Muscle layer of colon (tissue), 2 donors: ENCODE data around the gene DTNB.

ENCODE experiments used
- H3K27ac ChIP-seq: one replicate; pipeline ENCODE4 v1.7.0; 2013; ENCODE audit warnings: low read depth, mild to moderate bottlenecking, low read length, moderate library complexity
- H3K27me3 ChIP-seq, 2 donors: one replicate each; pipeline ENCODE4 v1.7.0; 2013; ENCODE audit warnings: low read length in 2 of 2, mild to moderate bottlenecking in 2 of 2; ENCODE audit not compliant: insufficient read depth in 2 of 2, control insufficient read depth in 1 of 2
- H3K36me3 ChIP-seq: one replicate; pipeline ENCODE4 v1.7.0; 2013; ENCODE audit warnings: mild to moderate bottlenecking, low read length; ENCODE audit not compliant: insufficient read depth
- H3K4me1 ChIP-seq: one replicate; pipeline ENCODE4 v1.7.0; 2013; ENCODE audit warnings: mild to moderate bottlenecking, low read length; ENCODE audit not compliant: insufficient read depth
- H3K4me3 ChIP-seq, 2 donors: one replicate each; pipeline ENCODE4 v1.7.0; 2013; ENCODE audit warnings: low read length in 2 of 2, low read depth in 1 of 2, mild to moderate bottlenecking in 1 of 2, moderate library complexity in 1 of 2
- H3K9ac ChIP-seq: one replicate; pipeline ENCODE4 v1.7.0; 2013; ENCODE audit warnings: low read length
- H3K9me3 ChIP-seq: one replicate; pipeline ENCODE4 v1.7.0; 2013; ENCODE audit warnings: mild to moderate bottlenecking, low read length
- donor health status: abdominal sarcoma.
- donor health status: Adenocarcinoma of cecum.

The DTNB gene

DNA sequence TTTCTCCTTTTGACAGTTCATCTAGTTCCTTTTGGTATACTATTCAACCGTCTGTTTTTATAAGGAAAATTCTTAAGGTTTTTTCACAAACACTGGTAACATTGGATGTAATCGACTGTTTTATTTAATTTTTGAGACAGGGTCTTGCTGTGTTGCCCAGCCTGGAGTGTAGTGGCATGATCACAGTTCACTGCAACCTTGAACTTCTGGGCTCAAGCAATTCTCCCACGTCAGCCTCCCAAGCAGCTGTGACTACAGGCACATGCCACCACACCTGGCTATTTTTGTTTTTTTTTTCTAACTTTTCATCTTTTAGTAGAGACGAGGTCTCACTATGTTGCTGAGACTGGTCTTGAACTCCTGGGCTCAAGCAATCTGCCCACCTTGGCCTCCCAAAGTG is 227.3 kb downstream of the DTNB start:
- Histone ChIP-seq H3K9ac (no peak overlapping the region), H3K4me1 (peaks cover 9% of the 10 kb centered on the region), H3K36me3 (no peaks in the 10 kb centered on the region), H3K9me3 (no peaks in the 10 kb centered on the region), H3K4me3 (no peak overlapping the region), H3K27me3 (no peaks in the 10 kb centered on the region), H3K27ac (no peak overlapping the region)

- no peak overlapping the region for H3K27ac ChIP-seq
These were observed 227.9 kb downstream of the DTNB start for GRCh38 chr2:25445464-25445863.

DNA sequence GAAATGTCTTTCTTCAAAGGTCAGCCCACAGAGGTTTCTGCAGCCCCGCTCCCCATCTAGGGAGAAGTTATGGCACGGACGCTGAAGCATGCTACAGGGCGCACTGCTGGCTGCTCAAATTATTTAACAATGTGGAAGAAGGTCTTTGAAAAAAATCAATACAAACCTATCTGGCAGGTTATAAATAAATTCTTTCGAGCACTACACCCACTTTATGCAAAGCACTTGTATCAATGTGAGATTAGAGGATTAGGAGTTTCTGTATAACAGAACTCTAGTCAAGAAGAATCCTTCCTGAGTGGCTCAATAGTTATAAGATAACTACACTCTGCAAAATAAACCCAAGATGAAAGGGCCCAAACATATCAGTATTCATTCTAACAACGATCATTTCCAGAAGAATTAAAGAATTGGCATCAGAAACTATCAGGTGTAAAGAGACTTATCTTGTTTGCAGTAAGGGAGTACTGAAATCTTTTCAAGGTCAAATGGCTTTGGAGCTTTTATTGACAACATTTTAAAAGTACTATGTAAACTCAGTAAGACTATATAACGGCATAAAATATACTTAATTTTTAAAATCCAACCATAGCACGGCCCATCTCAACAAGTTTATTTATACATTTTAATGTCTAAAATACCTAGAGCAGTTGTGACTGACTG is 228.6 kb downstream of the DTNB start:
- no peak overlapping the region for H3K9ac ChIP-seq
- H3K36me3 ChIP-seq, result no peaks in the 10 kb centered on the region
- no peak overlapping the region for H3K27ac ChIP-seq
- no peaks in the 10 kb centered on the region for H3K27me3 ChIP-seq
- H3K9me3 ChIP-seq, result no peaks in the 10 kb centered on the region
- H3K4me3 ChIP-seq, result no peak overlapping the region
- H3K4me1 ChIP-seq, result peaks cover 5% of the 10 kb centered on the region

More at GRCh38 chr2:25445464-25445863, 227.9 kb downstream of the DTNB start:
- Histone ChIP-seq H3K9me3 (no peaks in the 10 kb centered on the region), H3K27me3 (no peaks in the 10 kb centered on the region), H3K36me3 (no peaks in the 10 kb centered on the region), H3K9ac (no peak overlapping the region), H3K4me3 (no peak overlapping the region), H3K4me1 (peaks cover 5% of the 10 kb centered on the region)

DNA sequence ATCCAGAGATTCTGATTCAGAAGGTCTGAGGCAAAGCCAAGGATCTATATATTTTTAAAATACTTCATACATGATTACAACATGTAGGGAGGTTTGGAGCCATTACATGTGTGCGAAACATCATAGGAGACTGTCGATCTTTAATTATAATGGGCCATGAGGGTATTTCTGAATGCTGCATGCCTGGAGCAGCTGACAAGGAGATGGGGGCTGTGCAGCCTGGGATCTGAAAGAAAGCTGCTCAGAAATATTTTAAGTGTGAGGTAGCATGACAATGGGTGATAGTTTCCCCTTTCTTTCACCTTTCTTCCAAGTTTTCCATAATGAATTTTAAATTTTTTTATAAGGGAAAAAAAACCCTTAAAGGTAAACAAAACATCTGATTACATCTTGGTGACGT is 229.6 kb downstream of the DTNB start:
- Histone ChIP-seq H3K4me3 (no peak overlapping the region), H3K4me1 (peaks cover 5% of the 10 kb centered on the region), H3K27me3 (no peaks in the 10 kb centered on the region), H3K27ac (no peak overlapping the region), H3K36me3 (no peaks in the 10 kb centered on the region), H3K9me3 (no peaks in the 10 kb centered on the region), H3K9ac (no peak overlapping the region)

DNA sequence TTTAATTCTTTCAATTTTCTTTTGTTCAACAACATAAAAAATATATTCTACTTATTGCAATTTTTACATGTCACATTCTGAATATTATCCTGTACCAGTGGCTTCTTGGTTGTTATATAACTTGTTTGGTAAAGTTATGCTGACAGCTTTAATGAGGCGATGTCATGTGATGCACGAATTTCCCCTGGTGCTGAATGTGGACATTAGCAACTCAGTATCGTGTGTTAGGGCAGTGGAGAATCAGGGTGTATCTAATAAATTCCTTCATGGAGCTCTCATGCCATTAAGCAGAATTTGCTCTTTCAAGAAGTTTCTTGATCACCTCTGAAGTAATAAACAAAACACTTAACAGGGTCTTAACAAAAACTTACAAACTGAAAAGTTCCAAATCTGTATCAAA is 232.0 kb downstream of the DTNB start:
- peaks cover 5% of the 10 kb centered on the region for H3K4me1 ChIP-seq
- no peak overlapping the region for H3K4me3 ChIP-seq
- no peaks in the 10 kb centered on the region for H3K36me3 ChIP-seq
- H3K27me3 ChIP-seq, result no peaks in the 10 kb centered on the region
- no peak overlapping the region for H3K9ac ChIP-seq
- H3K9me3 ChIP-seq, result no peaks in the 10 kb centered on the region
- no peak overlapping the region for H3K27ac ChIP-seq

GRCh38 chr2:25438793-25439192 is 234.6 kb downstream of the DTNB start:
- no peak overlapping the region for H3K4me3 ChIP-seq
- H3K4me1 ChIP-seq, result peaks cover 5% of the 10 kb centered on the region
- no peaks in the 10 kb centered on the region for H3K36me3 ChIP-seq
- H3K9me3 ChIP-seq, result no peaks in the 10 kb centered on the region
- H3K27ac ChIP-seq, result no peak overlapping the region
- H3K27me3 ChIP-seq, result no peaks in the 10 kb centered on the region
- H3K9ac ChIP-seq, result no peak overlapping the region

GRCh38 chr2:25437881-25438662 is 235.3 kb downstream of the DTNB start:
- no peak overlapping the region for H3K9ac ChIP-seq

DNA sequence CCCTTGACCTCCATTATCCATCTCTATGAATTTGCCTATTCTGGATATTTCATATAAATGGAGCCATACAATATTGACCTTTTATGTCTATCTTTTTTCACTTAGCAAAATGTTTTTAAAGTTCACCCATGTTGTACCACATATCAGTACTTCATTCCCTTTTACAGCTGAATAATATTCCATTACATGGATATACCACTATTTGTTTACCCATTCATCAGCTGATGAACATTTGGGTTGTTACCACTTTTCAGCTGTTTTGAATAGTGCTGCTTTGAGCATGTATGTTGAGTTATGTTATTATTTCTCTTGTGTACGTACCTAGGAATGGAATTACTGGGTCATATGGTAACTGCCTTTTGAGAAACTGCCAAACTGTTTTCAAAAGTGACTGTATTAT is 238.0 kb downstream of the DTNB start:
- no peak overlapping the region for H3K27ac ChIP-seq
- H3K4me3 ChIP-seq, result no peak overlapping the region
- H3K9ac ChIP-seq, result no peak overlapping the region
- H3K9me3 ChIP-seq, result no peaks in the 10 kb centered on the region
- no peaks in the 10 kb centered on the region for H3K36me3 ChIP-seq
- no peaks in the 10 kb centered on the region for H3K27me3 ChIP-seq
- no peaks in the 10 kb centered on the region for H3K4me1 ChIP-seq

More at GRCh38 chr2:25437881-25438662, 235.3 kb downstream of the DTNB start:
- no peak overlapping the region for H3K4me3 ChIP-seq
- H3K36me3 ChIP-seq, result no peaks in the 10 kb centered on the region
- no peak overlapping the region for H3K27ac ChIP-seq
- peaks cover 5% of the 10 kb centered on the region for H3K4me1 ChIP-seq
- no peaks in the 10 kb centered on the region for H3K27me3 ChIP-seq
- no peaks in the 10 kb centered on the region for H3K9me3 ChIP-seq

DNA sequence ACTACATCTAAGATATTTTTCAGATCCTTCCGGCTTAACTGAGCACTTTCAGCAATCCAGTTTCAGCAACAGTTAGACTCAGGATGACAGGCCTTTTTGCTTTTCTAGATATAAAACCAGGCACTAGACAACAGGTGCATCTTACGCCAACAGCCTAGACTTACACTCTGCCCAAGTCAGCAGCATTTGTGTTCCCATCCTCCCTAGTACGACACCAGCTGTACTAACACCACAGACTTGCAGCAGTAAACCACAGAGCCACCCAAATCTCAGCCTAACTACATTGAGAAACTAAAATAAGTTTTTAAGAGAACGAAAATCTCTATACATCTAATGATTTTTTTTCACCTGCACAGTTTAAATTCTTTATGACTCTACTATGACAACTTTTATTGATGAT is 241.8 kb downstream of the DTNB start:
- no peaks in the 10 kb centered on the region for H3K9me3 ChIP-seq
- H3K4me1 ChIP-seq, result no peaks in the 10 kb centered on the region
- no peak overlapping the region for H3K4me3 ChIP-seq
- no peak overlapping the region for H3K9ac ChIP-seq
- no peaks in the 10 kb centered on the region for H3K27me3 ChIP-seq
- no peak overlapping the region for H3K27ac ChIP-seq
- H3K36me3 ChIP-seq, result no peaks in the 10 kb centered on the region

GRCh38 chr2:25430556-25430955 is 242.8 kb downstream of the DTNB start:
- Histone ChIP-seq H3K9me3 (no peaks in the 10 kb centered on the region), H3K4me3 (no peak overlapping the region), H3K4me1 (no peaks in the 10 kb centered on the region), H3K27ac (no peak overlapping the region), H3K9ac (no peak overlapping the region), H3K27me3 (no peaks in the 10 kb centered on the region), H3K36me3 (no peaks in the 10 kb centered on the region)

DNA sequence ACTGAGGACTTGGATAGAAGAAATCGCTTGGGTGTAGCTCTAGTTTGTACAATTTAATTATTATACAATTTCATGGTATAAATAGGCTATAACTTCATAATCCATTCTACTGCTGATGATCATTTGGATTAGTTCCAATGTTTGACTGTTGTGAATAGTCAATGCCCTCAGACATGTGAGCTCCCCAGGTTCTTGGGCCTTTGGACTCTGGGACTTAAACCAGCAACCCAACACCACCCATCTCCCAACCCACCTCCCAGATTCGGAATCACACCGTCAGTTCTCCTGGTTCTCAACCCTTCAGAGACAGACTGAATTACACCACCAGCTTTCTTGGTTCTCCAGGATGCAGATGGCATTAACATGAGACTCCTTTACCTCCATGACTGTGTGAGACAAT is 247.1 kb downstream of the DTNB start:
- no peak overlapping the region for H3K4me3 ChIP-seq
- no peaks in the 10 kb centered on the region for H3K9me3 ChIP-seq
- no peaks in the 10 kb centered on the region for H3K4me1 ChIP-seq
- H3K27me3 ChIP-seq, result no peaks in the 10 kb centered on the region
- no peak overlapping the region for H3K9ac ChIP-seq
- H3K36me3 ChIP-seq, result no peaks in the 10 kb centered on the region
- H3K27ac ChIP-seq, result no peak overlapping the region
